ENCODE results near the gene DENND5A.

DNA sequence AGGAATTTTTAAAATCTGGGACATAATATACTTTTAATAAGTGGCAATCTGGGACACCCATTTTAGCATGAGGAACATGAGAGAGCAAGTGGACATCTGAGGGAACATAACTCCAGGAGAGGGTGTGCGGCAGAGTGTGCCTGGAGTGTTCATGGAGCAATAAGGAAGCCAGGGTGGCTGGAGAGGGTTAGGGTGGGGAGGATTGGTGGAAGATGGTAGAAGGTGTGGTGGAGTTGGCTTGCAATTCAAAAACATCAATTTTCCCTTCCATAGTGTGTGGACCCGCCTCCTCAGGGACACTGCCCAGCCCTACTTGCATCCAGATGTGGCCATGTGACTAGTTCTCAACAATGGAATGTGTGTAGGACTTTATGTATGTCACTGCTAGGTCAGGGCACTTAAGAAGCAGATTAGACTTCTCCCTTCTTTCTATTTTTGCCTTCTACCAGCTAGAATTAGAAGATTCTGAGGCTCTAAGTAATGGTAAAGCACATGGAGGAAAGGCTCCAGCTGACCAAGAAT lies 4.4 kb upstream of the DENND5A start:
- no peak for TF ChIP-seq POLR2A (IDR thresholded peaks at IDR 0.05)
- TF ChIP-seq, protein P1, sequence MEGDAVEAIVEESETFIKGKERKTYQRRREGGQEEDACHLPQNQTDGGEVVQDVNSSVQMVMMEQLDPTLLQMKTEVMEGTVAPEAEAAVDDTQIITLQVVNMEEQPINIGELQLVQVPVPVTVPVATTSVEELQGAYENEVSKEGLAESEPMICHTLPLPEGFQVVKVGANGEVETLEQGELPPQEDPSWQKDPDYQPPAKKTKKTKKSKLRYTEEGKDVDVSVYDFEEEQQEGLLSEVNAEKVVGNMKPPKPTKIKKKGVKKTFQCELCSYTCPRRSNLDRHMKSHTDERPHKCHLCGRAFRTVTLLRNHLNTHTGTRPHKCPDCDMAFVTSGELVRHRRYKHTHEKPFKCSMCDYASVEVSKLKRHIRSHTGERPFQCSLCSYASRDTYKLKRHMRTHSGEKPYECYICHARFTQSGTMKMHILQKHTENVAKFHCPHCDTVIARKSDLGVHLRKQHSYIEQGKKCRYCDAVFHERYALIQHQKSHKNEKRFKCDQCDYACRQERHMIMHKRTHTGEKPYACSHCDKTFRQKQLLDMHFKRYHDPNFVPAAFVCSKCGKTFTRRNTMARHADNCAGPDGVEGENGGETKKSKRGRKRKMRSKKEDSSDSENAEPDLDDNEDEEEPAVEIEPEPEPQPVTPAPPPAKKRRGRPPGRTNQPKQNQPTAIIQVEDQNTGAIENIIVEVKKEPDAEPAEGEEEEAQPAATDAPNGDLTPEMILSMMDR (IDR thresholded peaks at IDR 0.05) = no peak

Data from body of pancreas (tissue), 4 donors.